Measurements from ENCODE around the gene TBC1D14. TPM values are rescaled to one million over a fixed set of nuclear protein-coding genes. Genes with fewer than 3 reads are reported as not detected.
"Not testable (repeated sequence)": the region's sequence is repeated elsewhere in the genome, so short reads cannot be mapped to it uniquely, and the experiment has no call there.

Gene TBC1D14
- total RNA-seq, 2 experiments from 2014 or later, result 23.6 to 24.6 TPM

- CTCF ChIA-PET, result no interaction called here
- DNase-seq, result no peak
- Mint-ChIP-seq H3K4me1 (ENCODE audit: low read depth) (peaks cover 29% of the 10 kb centered on the region), H3K4me3 (no peak overlapping the region), H3K27ac (no peak overlapping the region), H3K9me3 (no peaks in the 10 kb centered on the region), H3K27me3 (ENCODE audit: low read depth) (no peaks in the 10 kb centered on the region), H3K36me3 (ENCODE audit: low read depth) (no peaks in the 10 kb centered on the region)
- intact Hi-C loops (cut with micrococcal nuclease), result no loop called here
These were observed 7.8 kb upstream of the TBC1D14 start for GRCh38 chr4:6901669-6902317.

GRCh38 chr4:6902318-6903042 lies 7.1 kb upstream of the TBC1D14 start:
- Mint-ChIP-seq H3K36me3 (ENCODE audit: low read depth) (no peaks in the 10 kb centered on the region), H3K27me3 (ENCODE audit: low read depth) (no peaks in the 10 kb centered on the region), H3K27ac (no peak overlapping the region), H3K4me3 (no peak overlapping the region), H3K9me3 (no peaks in the 10 kb centered on the region), H3K4me1 (ENCODE audit: low read depth) (peaks cover 32% of the 10 kb centered on the region)
- CTCF ChIA-PET, result no interaction called here
- DNase-seq, result no peak
- intact Hi-C loops (cut with micrococcal nuclease), result no loop called here

- no peaks in the 10 kb centered on the region for H3K9me3 Mint-ChIP-seq
- H3K4me3 Mint-ChIP-seq, result no peak overlapping the region
- H3K27me3 Mint-ChIP-seq (ENCODE audit: low read depth), result peaks cover 3% of the 10 kb centered on the region
- peaks cover 2% of the 10 kb centered on the region for H3K36me3 Mint-ChIP-seq (ENCODE audit: low read depth)
- intact Hi-C loops (cut with micrococcal nuclease), result no loop called here
- peaks cover 28% of the 10 kb centered on the region for H3K4me1 Mint-ChIP-seq (ENCODE audit: low read depth)
- H3K27ac Mint-ChIP-seq, result no peak overlapping the region
- DNase-seq, result no peak
- CTCF ChIA-PET, result interaction anchor here (1.0 to 4.7 kb wide), 3 partner anchors 11 to 164 kb away, joined by 3 to 30 read pairs (median 5); partner anchors contain the start of gene GRPEL1
These were observed 3.8 kb upstream of the TBC1D14 start for GRCh38 chr4:6905516-6906445.

- H3K36me3 Mint-ChIP-seq (ENCODE audit: low read depth); DNase-seq; intact Hi-C loops (cut with micrococcal nuclease); H3K27me3 Mint-ChIP-seq (ENCODE audit: low read depth); H3K27ac Mint-ChIP-seq; H3K9me3 Mint-ChIP-seq; H3K4me3 Mint-ChIP-seq: not testable (repeated sequence)
- CTCF ChIA-PET, result interaction anchor here (0.7 to 4.7 kb wide), 5 partner anchors 11 to 246 kb away, joined by 3 to 30 read pairs (median 5); partner anchors contain the start of gene GRPEL1
- peaks cover 35% of the 10 kb centered on the region for H3K4me1 Mint-ChIP-seq (ENCODE audit: low read depth)
These were observed 3.1 kb upstream of the TBC1D14 start for GRCh38 chr4:6906486-6906885.

- DNase-seq, result peak; percentile 68
- Mint-ChIP-seq H3K27ac (no peak overlapping the region), H3K9me3 (no peaks in the 10 kb centered on the region), H3K36me3 (ENCODE audit: low read depth) (peaks cover 4% of the 10 kb centered on the region), H3K4me1 (ENCODE audit: low read depth) (peaks cover 45% of the 10 kb centered on the region), H3K4me3 (no peak overlapping the region), H3K27me3 (ENCODE audit: low read depth) (peaks cover 3% of the 10 kb centered on the region)
- CTCF ChIA-PET, result interaction anchor here (0.8 to 4.7 kb wide), 8 partner anchors 8 to 162 kb away, joined by 3 to 30 read pairs (median 4); partner anchors contain the start of genes GRPEL1 and TADA2B
- intact Hi-C loops (cut with micrococcal nuclease), result no loop called here
These were observed 1.9 kb upstream of the TBC1D14 start for GRCh38 chr4:6907658-6908191.

- peak overlapping the region; percentile 83 for H3K4me3 Mint-ChIP-seq
- H3K36me3 Mint-ChIP-seq (ENCODE audit: low read depth), result peaks cover 5% of the 10 kb centered on the region
- no peaks in the 10 kb centered on the region for H3K9me3 Mint-ChIP-seq
- intact Hi-C loops (cut with micrococcal nuclease), result loop anchor here (1.0 kb wide), 8 partner anchors 9 to 268 kb away; partner anchors contain the start of genes GRPEL1, MRFAP1 and TADA2B
- H3K4me1 Mint-ChIP-seq (ENCODE audit: low read depth), result peaks cover 49% of the 10 kb centered on the region
- DNase-seq, result no peak
- CTCF ChIA-PET, result interaction anchor here (0.6 to 4.7 kb wide), 13 partner anchors 8 to 189 kb away, joined by 3 to 30 read pairs (median 3); partner anchors contain the start of genes GRPEL1 and TADA2B
- H3K27me3 Mint-ChIP-seq (ENCODE audit: low read depth), result peaks cover 3% of the 10 kb centered on the region
- H3K27ac Mint-ChIP-seq, result peak overlapping the region; percentile 86
These were observed 1.1 kb upstream of the TBC1D14 start for GRCh38 chr4:6908432-6909112.

GRCh38 chr4:6909970-6910339 lies 329 bp downstream of the TBC1D14 start:
- intact Hi-C loops (cut with micrococcal nuclease), result loop anchor here (1.0 kb wide), 8 partner anchors 8 to 270 kb away; partner anchors contain the start of genes GRPEL1, MRFAP1 and TADA2B
- no peak overlapping the region for H3K27ac Mint-ChIP-seq
- H3K27me3 Mint-ChIP-seq (ENCODE audit: low read depth), result peaks cover 3% of the 10 kb centered on the region

GRCh38 chr4:6910340-6910959 lies 824 bp downstream of the TBC1D14 start:
- Mint-ChIP-seq H3K27me3 (ENCODE audit: low read depth) (peaks cover 3% of the 10 kb centered on the region), H3K9me3 (no peaks in the 10 kb centered on the region), H3K4me1 (ENCODE audit: low read depth) (peaks cover 45% of the 10 kb centered on the region), H3K27ac (peak overlapping the region; percentile 84), H3K4me3 (peak overlapping the region; percentile 92), H3K36me3 (ENCODE audit: low read depth) (peaks cover 5% of the 10 kb centered on the region)
- no peak for DNase-seq
- CTCF ChIA-PET, result interaction anchor here (0.6 to 2.0 kb wide), 7 partner anchors 10 to 158 kb away, joined by 3 to 13 read pairs (median 5); partner anchors contain the start of gene GRPEL1
- intact Hi-C loops (cut with micrococcal nuclease), result no loop called here

More at GRCh38 chr4:6909970-6910339, 329 bp downstream of the TBC1D14 start:
- CTCF ChIA-PET, result interaction anchor here (0.6 to 4.7 kb wide), 9 partner anchors 8 to 439 kb away, joined by 3 to 30 read pairs (median 5); partner anchors contain the start of gene GRPEL1
- Mint-ChIP-seq H3K9me3 (no peaks in the 10 kb centered on the region), H3K4me3 (peak overlapping the region; percentile 92), H3K4me1 (ENCODE audit: low read depth) (peaks cover 43% of the 10 kb centered on the region), H3K36me3 (ENCODE audit: low read depth) (peaks cover 5% of the 10 kb centered on the region)
- DNase-seq, result peak; percentile 47

- H3K9me3 Mint-ChIP-seq, result no peaks in the 10 kb centered on the region
- no peak overlapping the region for H3K27ac Mint-ChIP-seq
These were observed 1.6 kb downstream of the TBC1D14 start for GRCh38 chr4:6910960-6911874.

GRCh38 chr4:6911917-6912316 lies 2.3 kb downstream of the TBC1D14 start:
- H3K27me3 Mint-ChIP-seq (ENCODE audit: low read depth); H3K27ac Mint-ChIP-seq; H3K9me3 Mint-ChIP-seq; DNase-seq; H3K4me3 Mint-ChIP-seq; H3K36me3 Mint-ChIP-seq (ENCODE audit: low read depth); intact Hi-C loops (cut with micrococcal nuclease): not testable (repeated sequence)
- H3K4me1 Mint-ChIP-seq (ENCODE audit: low read depth), result peaks cover 57% of the 10 kb centered on the region
- CTCF ChIA-PET, result interaction anchor here (0.6 to 2.9 kb wide), 13 partner anchors 8 to 192 kb away, joined by 3 to 14 read pairs (median 5); partner anchors contain the start of gene GRPEL1

More at GRCh38 chr4:6910960-6911874, 1.6 kb downstream of the TBC1D14 start:
- intact Hi-C loops (cut with micrococcal nuclease), result no loop called here
- no peak for DNase-seq
- Mint-ChIP-seq H3K4me1 (ENCODE audit: low read depth) (peaks cover 50% of the 10 kb centered on the region), H3K4me3 (peak overlapping the region; percentile 92), H3K36me3 (ENCODE audit: low read depth) (peaks cover 5% of the 10 kb centered on the region), H3K27me3 (ENCODE audit: low read depth) (peaks cover 3% of the 10 kb centered on the region)
- CTCF ChIA-PET, result interaction anchor here (0.6 to 2.9 kb wide), 14 partner anchors 9 to 191 kb away, joined by 3 to 14 read pairs (median 4); partner anchors contain the start of gene GRPEL1
